Measurements from ENCODE around the gene CDKN2AIP. TPM values are rescaled to one million over a fixed set of nuclear protein-coding genes. Genes with fewer than 3 reads are reported as not detected.

The CDKN2AIP gene
- total RNA-seq, 2 donors from 2014 or later, result 14.1 to 15.3 TPM

DNA sequence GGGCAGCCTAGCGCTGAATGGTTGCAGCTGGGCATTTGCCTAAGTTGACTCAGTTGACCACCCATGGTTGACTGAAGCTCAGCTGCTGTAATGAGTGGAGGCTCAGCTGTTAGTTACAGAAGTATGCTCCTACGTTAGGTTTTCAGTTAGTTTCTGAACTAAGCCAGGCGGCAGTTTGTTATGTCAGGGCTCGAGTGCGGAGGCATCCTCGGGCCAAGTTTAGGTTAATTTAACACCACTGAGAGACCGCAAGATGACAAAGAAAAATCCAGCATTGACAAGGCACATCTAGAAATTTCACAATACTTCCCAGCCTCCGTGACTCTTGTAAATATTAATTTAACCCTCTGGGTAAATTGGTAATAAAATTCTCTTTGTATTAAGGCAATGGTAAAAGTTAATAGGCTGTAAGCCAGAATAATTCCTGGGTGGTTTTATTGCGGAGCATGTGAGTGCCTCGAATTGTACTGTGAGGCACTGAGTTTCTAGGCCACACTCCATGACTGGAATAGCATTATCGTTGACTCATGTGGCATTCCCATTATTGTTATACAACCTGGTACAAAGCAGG, 33.1 kb upstream of the CDKN2AIP start:
- no peaks in the 10 kb centered on the region for H3K36me3 Mint-ChIP-seq (ENCODE audit: low read depth)
- no peaks in the 10 kb centered on the region for H3K27me3 Mint-ChIP-seq (ENCODE audit: insufficient read depth)
- Histone ChIP-seq H3K27ac (ENCODE audit: low read depth, low read length) (no peak overlapping the region), H3K4me1 (ENCODE audit: control insufficient read depth, insufficient read depth, low read length) (peaks cover 2% of the 10 kb centered on the region), H3K9me3 (ENCODE audit: control insufficient read depth, low read length) (no peaks in the 10 kb centered on the region), H3K36me3 (ENCODE audit: control insufficient read depth, insufficient read depth, low read length) (no peaks in the 10 kb centered on the region), H3K9ac (ENCODE audit: extremely low read depth, low read length, poor library complexity, severe bottlenecking) (no peak overlapping the region), H3K27me3 (ENCODE audit: control insufficient read depth, insufficient read depth, low read length, poor library complexity, severe bottlenecking) (no peaks in the 10 kb centered on the region), H3K4me3 (ENCODE audit: low read length) (no peak overlapping the region)
- no peak overlapping the region for H3K27ac Mint-ChIP-seq
- H3K4me3 Mint-ChIP-seq, result no peak overlapping the region
- H3K9me3 Mint-ChIP-seq, result no peaks in the 10 kb centered on the region
- H3K4me1 Mint-ChIP-seq, result peaks cover 11% of the 10 kb centered on the region
- TF ChIP-seq, protein P1, sequence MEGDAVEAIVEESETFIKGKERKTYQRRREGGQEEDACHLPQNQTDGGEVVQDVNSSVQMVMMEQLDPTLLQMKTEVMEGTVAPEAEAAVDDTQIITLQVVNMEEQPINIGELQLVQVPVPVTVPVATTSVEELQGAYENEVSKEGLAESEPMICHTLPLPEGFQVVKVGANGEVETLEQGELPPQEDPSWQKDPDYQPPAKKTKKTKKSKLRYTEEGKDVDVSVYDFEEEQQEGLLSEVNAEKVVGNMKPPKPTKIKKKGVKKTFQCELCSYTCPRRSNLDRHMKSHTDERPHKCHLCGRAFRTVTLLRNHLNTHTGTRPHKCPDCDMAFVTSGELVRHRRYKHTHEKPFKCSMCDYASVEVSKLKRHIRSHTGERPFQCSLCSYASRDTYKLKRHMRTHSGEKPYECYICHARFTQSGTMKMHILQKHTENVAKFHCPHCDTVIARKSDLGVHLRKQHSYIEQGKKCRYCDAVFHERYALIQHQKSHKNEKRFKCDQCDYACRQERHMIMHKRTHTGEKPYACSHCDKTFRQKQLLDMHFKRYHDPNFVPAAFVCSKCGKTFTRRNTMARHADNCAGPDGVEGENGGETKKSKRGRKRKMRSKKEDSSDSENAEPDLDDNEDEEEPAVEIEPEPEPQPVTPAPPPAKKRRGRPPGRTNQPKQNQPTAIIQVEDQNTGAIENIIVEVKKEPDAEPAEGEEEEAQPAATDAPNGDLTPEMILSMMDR (conservative IDR thresholded peaks at IDR 0.05), result no peak
- no peak for DNase-seq
- 91 to 94% methylated on average over 8 to 10 of the region's 11 CpGs for WGBS, 2 experiments (ENCODE audit: insufficient coverage in 1 of 2, insufficient read length in 1 of 2)

GRCh38 chr4:183412821-183413220, 31.6 kb upstream of the CDKN2AIP start:
- WGBS, 2 experiments (ENCODE audit: insufficient coverage in 1 of 2, insufficient read length in 1 of 2), result 94 to 98% methylated on average over 6 to 11 of the region's 11 CpGs
- no peak overlapping the region for H3K27ac Mint-ChIP-seq

DNA sequence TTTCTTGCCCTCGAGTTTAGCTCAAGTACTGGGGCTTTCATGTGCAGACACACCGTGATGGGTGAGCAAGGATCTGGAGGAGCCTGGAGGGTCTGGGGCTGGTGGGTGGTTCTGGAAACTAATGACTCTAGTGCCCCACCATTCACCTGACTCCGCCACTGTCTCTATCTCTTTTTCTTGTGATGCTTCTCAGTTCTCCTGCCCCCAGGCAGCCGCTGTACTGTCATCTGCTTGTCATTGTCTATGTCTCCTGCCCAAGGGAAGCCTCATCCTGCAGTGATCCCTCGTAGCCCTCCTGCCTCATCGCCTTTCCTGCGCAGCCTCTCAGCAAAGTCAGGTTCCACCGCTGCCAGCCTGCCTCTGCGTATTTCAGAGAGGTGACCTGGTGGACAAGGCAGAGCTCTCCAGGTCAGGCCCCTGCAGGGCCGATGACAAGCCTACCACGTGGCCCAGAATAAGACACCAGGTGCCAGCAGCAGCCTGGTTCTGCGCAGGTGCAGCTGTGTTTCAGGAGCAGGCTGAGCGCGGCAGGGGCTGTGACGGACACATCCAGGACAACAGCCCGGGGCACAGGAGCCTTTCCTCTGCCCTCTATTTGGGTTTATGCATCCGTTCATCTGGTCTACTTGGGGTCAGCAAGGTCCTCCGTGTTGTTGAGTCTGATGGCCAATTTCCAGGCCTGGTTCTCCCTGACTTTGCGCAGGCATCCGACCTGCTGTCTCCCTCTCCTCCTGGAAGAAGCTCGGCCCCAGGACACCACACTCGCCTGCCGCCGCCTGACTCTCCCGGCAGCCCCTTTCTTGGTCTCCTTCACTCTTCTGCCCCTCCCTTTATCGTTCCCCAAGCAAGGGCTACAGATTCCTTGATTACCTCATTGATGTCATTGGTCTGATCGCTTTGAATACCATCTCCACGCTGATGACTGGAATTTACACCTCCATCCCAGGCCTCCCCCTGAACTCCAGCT, 30.9 kb upstream of the CDKN2AIP start:
- H3K36me3 Mint-ChIP-seq (ENCODE audit: low read depth), result no peaks in the 10 kb centered on the region
- no peaks in the 10 kb centered on the region for H3K9me3 Mint-ChIP-seq
- peaks cover 6% of the 10 kb centered on the region for H3K4me1 Mint-ChIP-seq
- no peak for DNase-seq
- H3K36me3 ChIP-seq (ENCODE audit: control insufficient read depth, insufficient read depth, low read length), result no peaks in the 10 kb centered on the region
- no peak overlapping the region for H3K27ac ChIP-seq (ENCODE audit: low read depth, low read length)
- 93 to 95% methylated on average over 25 to 28 of the region's 28 CpGs for WGBS, 2 experiments (ENCODE audit: insufficient coverage in 1 of 2, insufficient read length in 1 of 2)
- peak overlapping the region; percentile 18 for H3K27ac Mint-ChIP-seq
- no peaks in the 10 kb centered on the region for H3K27me3 Mint-ChIP-seq (ENCODE audit: insufficient read depth)
- TF ChIP-seq, protein P1 (conservative IDR thresholded peaks at IDR 0.05), result no peak
- no peak overlapping the region for H3K4me3 ChIP-seq (ENCODE audit: low read length)
- no peak overlapping the region for H3K4me3 Mint-ChIP-seq
- H3K27me3 ChIP-seq (ENCODE audit: control insufficient read depth, insufficient read depth, low read length, poor library complexity, severe bottlenecking), result no peaks in the 10 kb centered on the region
- H3K4me1 ChIP-seq (ENCODE audit: control insufficient read depth, insufficient read depth, low read length), result no peaks in the 10 kb centered on the region
- H3K9ac ChIP-seq (ENCODE audit: extremely low read depth, low read length, poor library complexity, severe bottlenecking), result no peak overlapping the region
- H3K9me3 ChIP-seq (ENCODE audit: control insufficient read depth, low read length), result no peaks in the 10 kb centered on the region

More at GRCh38 chr4:183412821-183413220, 31.6 kb upstream of the CDKN2AIP start:
- Mint-ChIP-seq H3K36me3 (ENCODE audit: low read depth) (no peaks in the 10 kb centered on the region), H3K4me1 (peaks cover 11% of the 10 kb centered on the region), H3K9me3 (no peaks in the 10 kb centered on the region), H3K4me3 (no peak overlapping the region), H3K27me3 (ENCODE audit: insufficient read depth) (no peaks in the 10 kb centered on the region)
- TF ChIP-seq, protein P1 (conservative IDR thresholded peaks at IDR 0.05), result no peak
- no peak for DNase-seq
- H3K4me3 ChIP-seq (ENCODE audit: low read length), result no peak overlapping the region
- no peaks in the 10 kb centered on the region for H3K36me3 ChIP-seq (ENCODE audit: control insufficient read depth, insufficient read depth, low read length)
- no peak overlapping the region for H3K9ac ChIP-seq (ENCODE audit: extremely low read depth, low read length, poor library complexity, severe bottlenecking)
- H3K4me1 ChIP-seq (ENCODE audit: control insufficient read depth, insufficient read depth, low read length), result peaks cover 2% of the 10 kb centered on the region
- no peaks in the 10 kb centered on the region for H3K9me3 ChIP-seq (ENCODE audit: control insufficient read depth, low read length)
- no peaks in the 10 kb centered on the region for H3K27me3 ChIP-seq (ENCODE audit: control insufficient read depth, insufficient read depth, low read length, poor library complexity, severe bottlenecking)
- H3K27ac ChIP-seq (ENCODE audit: low read depth, low read length), result no peak overlapping the region
